OCI-LY1 (cell line): ENCODE measurements around the gene COL1A2.

ENCODE experiments used
- EZH2 ChIP-seq: fragments of 200-600 bp; sonication (generic), shearing (Covaris generic); IDR thresholded peaks from 2 replicates; pipeline ENCODE4 v1.8.0; 2017; ENCODE audit warnings: borderline replicate concordance, mixed run types, mild to moderate bottlenecking, antibody characterized with exemption, low read length, moderate library complexity, mixed read lengths
- TF ChIP-seq, protein P1 (sequence below): fragments of 200-600 bp; sonication (generic), shearing (Covaris generic); IDR thresholded peaks from 2 replicates; pipeline ENCODE4 v1.5.1; 2017; ENCODE audit warnings: mild to moderate bottlenecking, antibody characterized with exemption, low read length, moderate library complexity, mixed read lengths

DNA sequence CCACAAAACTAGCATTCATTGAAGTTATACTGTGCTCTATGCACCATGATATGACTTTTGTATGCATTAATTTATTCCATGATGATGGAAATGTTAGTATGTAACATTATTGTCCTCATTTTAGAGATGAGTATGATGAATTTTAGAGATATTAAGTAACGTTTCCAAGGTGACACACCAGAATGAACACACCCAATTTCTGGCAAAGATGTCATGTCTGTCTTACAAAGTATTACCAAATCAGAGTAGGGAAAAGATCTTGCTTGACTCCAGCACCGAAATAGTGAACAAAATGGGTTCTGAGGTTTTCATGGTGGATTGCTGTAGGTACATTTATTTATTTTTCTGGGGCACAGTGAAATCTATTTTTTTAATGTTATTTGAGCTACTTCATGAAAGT is 33.8 kb upstream of the COL1A2 start:
- no peak for TF ChIP-seq EZH2
- TF ChIP-seq, protein P1, sequence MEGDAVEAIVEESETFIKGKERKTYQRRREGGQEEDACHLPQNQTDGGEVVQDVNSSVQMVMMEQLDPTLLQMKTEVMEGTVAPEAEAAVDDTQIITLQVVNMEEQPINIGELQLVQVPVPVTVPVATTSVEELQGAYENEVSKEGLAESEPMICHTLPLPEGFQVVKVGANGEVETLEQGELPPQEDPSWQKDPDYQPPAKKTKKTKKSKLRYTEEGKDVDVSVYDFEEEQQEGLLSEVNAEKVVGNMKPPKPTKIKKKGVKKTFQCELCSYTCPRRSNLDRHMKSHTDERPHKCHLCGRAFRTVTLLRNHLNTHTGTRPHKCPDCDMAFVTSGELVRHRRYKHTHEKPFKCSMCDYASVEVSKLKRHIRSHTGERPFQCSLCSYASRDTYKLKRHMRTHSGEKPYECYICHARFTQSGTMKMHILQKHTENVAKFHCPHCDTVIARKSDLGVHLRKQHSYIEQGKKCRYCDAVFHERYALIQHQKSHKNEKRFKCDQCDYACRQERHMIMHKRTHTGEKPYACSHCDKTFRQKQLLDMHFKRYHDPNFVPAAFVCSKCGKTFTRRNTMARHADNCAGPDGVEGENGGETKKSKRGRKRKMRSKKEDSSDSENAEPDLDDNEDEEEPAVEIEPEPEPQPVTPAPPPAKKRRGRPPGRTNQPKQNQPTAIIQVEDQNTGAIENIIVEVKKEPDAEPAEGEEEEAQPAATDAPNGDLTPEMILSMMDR = no peak
